RPMI8226 (cell line): Measurements from ENCODE around the gene TTK.
"Not testable (repeated sequence)": the region's sequence is repeated elsewhere in the genome, so short reads cannot be mapped to it uniquely, and the experiment has no call there.

Experiments
- DNase-seq: peaks from one replicate; pipeline ENCODE4 v3.0.0-alpha.2; 2015

The TTK gene

GRCh38 chr6:80022803-80023202 is 18.4 kb downstream of the TTK start:
- no peak for DNase-seq

- no peak for DNase-seq
Measured at GRCh38 chr6:80028589-80028988, 24.1 kb downstream of the TTK start.

- DNase-seq: no peak
Measured at GRCh38 chr6:80029470-80029869, 25.0 kb downstream of the TTK start.

- not testable (repeated sequence) for DNase-seq
Measured at GRCh38 chr6:80048220-80048619, 43.8 kb downstream of the TTK start.

GRCh38 chr6:80060774-80061173 is 56.3 kb downstream of the TTK start:
- no peak for DNase-seq

- not testable (repeated sequence) for DNase-seq
Measured at GRCh38 chr6:80068146-80068545, 63.7 kb downstream of the TTK start.

- DNase-seq: not testable (repeated sequence)
Measured at GRCh38 chr6:80070431-80070830, 66.0 kb downstream of the TTK start.

- DNase-seq: no peak
Measured at GRCh38 chr6:80077067-80077466, 72.6 kb downstream of the TTK start.

- DNase-seq: no peak
Measured at GRCh38 chr6:80088637-80089036, 84.2 kb downstream of the TTK start.

- DNase-seq: no peak
Measured at GRCh38 chr6:80091506-80091905, 87.1 kb downstream of the TTK start.
